ENCODE results near the gene SOCS3.
A peak's percentile ranks its signal among the peaks of the same experiment; 100 is the strongest.

The SOCS3 gene, protein sequence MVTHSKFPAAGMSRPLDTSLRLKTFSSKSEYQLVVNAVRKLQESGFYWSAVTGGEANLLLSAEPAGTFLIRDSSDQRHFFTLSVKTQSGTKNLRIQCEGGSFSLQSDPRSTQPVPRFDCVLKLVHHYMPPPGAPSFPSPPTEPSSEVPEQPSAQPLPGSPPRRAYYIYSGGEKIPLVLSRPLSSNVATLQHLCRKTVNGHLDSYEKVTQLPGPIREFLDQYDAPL

GRCh38 chr17:78359997-78360370 lies at the start of gene SOCS3:
Gene SOCS3, minus strand, starts transcription at chr17:78360077. Its CDS starts 982 bp downstream, at chr17:78359095.
- peak; percentile 96 for DNase-seq (ENCODE audit: low spot score)

- no peak for DNase-seq (ENCODE audit: low spot score)
These were observed 49.5 kb upstream of the SOCS3 start for GRCh38 chr17:78409191-78409928.

DNA sequence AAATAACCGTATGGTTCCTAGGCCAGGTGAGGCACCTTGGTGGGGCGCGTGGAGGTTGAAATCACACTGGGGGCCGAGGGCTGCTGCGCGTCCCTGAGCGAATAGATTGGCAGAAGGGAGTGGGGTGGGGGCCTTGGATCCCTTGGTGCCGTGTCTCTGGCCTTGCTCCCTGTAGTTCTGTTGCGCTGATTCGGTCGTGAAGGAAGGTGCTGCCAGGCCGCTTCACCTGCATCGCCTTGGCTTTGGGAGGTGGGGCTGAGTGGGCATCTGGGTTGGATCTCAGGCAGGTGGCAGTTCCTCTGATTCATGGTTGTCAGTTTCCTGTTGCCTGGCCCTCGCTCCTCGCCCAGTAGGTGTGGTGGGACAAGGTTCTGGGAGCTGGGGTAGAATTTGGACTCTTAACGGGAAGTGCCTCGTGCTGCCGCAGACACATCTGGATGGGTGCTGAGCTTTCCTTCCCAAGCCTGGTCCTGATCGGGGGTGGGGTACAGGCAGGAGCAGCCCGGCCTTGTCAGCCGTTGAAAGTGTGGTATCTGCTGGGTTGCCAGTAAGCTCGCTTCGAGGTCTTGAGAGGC lies 48.7 kb upstream of the SOCS3 start:
- no peak for DNase-seq (ENCODE audit: low spot score)

GRCh38 chr17:78407387-78408000 lies 47.6 kb upstream of the SOCS3 start:
- no peak for DNase-seq (ENCODE audit: low spot score)

- DNase-seq (ENCODE audit: low spot score), result no peak
These were observed 47.0 kb upstream of the SOCS3 start for GRCh38 chr17:78406920-78407319.

DNA sequence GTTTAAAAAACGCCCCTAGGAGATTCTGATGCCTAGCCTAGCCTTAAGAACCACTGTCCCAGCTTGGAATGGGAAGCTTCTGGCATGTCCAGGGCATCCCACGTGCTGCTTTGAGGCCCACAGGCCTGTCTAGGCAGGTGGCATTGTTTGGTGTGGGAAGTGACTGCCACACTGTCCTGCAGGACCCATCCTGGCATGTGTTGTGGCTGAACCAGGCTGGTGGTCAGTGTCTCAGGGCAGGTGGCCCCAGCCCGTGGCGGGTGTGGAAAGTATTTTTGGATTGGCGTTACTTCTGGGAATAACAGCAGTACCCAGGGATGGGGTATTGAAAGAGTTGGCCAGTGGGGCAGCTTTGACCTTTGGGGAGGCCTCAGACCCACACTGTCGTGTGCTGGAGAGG lies 46.5 kb upstream of the SOCS3 start:
- DNase-seq (ENCODE audit: low spot score), result no peak

- DNase-seq (ENCODE audit: low spot score), result no peak
These were observed 43.9 kb upstream of the SOCS3 start for GRCh38 chr17:78403822-78404221.

- DNase-seq (ENCODE audit: low spot score), result no peak
These were observed 42.0 kb upstream of the SOCS3 start for GRCh38 chr17:78401891-78402290.

DNA sequence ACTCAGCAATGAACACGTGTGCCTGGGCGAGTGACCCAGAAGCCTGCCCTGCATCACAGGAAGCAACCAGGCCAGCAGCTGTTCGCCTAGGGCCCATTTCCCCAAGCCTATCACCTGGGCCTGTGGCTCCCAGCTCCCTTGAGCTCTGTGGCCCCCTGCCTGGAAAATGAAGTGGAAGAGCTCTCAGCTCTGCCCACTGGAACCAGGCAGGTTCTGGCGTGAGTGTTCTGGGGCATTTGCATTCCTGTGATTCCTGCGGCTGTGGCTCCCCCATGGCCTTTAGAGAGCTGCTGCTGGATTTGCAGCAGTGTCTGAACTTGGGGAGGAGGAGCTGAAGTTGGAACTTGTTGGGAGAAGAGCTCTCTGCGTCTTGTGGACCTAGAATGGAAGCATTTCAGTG lies 41.4 kb upstream of the SOCS3 start:
- DNase-seq (ENCODE audit: low spot score), result peak; percentile 57

DNA sequence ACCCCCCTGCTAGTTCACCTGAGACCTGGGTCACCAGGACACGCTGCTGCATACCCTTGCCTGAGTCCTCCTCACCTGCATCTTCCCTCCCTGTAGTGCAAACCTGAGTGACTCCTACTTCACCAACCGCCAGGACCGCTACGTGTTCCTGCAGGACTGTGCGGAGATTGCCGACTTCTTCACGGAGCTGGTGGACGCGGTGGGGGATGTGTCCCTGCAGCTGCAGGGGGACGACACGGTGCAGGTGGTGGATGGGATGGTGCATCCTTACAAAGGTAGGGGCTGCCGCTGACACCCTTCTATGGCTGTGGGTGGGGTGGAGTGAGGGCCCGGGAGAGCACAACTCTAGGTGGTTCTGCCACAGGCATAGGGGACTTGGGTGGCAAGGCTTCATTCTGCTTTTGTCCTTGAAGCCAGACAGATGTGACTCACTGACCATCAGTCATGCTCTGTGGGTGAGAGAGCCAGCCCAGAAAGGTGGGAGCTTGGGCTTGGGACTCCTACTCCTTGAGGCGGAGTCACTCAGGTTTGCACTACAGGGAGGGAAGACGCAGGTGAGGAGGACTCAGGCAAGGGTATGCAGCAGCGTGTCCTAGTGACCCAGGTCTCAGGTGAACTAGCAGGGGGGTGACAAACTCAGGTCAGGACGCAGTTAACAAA lies 40.8 kb upstream of the SOCS3 start:
- no peak for DNase-seq (ENCODE audit: low spot score)

DNA sequence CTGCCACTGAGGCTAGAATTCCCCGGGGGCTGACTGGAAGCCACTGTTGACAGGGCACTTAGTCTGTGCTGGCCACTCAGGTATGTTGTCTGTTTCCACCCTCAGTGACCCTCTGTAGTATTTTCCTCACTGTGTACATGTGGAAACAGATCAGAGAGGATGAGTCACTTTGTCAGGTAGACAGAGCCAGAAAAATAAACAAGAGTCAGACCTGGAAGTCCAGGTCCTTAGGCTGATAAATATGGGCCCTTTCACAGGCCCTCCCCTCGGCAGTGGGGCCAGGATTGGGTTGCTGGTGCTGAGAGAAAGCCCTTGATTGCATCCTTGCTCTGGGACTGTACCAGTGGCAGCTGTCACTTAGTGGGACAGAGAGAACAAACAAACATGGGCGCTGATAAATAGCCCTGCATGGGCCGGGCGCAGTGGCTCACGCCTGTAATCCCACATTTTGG lies 39.8 kb upstream of the SOCS3 start:
- no peak for DNase-seq (ENCODE audit: low spot score)

- DNase-seq (ENCODE audit: low spot score), result no peak
These were observed 39.3 kb upstream of the SOCS3 start for GRCh38 chr17:78399028-78399692.

GRCh38 chr17:78398390-78398789 lies 38.5 kb upstream of the SOCS3 start:
- no peak for DNase-seq (ENCODE audit: low spot score)

DNA sequence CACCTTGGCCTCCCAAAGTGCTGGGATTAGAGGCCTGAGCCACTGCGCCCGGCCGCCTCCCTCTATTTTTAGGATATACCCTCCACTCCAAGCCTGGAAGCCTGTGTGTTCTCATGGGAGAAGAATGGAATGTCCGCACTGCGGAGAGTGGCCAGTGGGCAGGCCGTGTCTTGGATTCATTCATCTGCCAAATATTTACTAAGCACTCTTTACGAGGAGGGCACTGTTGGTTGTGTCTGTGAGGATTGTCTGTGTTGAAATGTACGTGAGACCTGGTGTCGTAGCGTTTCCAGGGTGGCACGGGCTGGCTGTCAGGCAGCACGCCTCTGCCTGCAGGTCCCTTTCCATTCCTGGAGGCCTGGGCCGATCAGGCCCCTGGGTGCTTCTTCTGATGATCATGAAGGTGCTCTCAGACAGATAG lies 37.8 kb upstream of the SOCS3 start:
- peak; percentile 67 for DNase-seq (ENCODE audit: low spot score)

DNA sequence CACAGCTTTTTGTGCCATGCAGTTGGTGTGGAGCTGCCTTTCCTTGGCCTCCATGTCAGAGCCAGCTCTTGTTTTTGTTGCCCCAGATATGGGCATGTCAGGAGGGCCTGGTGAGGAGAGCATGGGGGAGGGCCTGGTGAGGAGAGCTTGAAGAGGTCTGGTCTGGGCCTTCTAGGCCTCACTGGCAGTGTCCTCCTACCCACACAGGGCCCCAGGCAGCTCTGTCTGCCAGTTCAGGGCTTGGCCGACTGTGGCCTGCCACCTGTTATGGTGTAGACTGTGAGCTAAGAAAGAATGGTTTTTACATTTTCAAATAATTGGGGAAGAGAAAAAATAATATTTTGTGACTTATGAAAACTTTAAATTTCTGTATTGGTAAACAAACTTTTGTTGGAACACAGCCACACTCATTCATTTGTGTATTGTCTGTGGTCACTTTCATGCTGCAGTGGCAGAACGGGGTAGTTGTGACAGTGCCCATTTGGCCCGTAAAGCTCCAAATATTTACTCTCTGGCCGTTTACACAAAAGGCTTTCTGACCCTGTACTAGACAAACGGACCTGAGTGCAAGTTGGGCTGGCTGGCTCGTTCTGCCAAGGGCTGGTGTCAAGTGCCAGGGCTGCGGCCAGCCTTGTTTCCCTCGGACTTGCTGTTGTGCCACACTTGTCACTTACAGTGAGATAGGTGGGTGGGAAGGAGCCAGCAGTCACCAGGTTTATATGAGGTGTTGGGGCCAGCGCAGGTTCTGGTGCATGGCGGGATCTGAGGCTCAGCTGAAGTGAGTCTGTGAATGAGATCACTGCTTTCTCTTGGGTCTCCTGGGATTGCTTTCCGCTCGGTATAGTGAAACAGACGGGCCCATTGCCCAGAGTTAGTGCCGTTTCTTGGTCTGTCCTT lies 36.8 kb upstream of the SOCS3 start:
- no peak for DNase-seq (ENCODE audit: low spot score)

- no peak for DNase-seq (ENCODE audit: low spot score)
These were observed 35.3 kb upstream of the SOCS3 start for GRCh38 chr17:78395155-78395554.

DNA sequence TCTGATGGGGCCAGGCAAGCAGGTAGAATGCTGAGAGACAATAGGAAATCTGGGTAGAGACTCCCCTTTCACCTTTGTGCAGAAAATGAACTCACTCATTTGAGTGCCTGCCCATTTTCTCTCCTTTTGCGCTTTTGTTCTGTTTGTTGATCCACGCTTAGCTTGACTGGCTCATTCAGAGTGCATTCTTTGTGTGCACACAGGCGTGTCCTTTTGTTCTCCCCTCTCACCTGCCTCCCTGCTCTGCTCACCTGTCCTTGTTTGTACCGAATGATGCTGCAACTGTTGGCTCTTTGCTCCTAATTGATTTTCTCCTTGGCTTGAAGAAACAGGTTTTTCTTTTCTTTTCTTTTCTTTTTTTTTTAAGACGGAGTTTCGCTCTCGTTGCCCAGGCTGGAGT lies 34.3 kb upstream of the SOCS3 start:
- no peak for DNase-seq (ENCODE audit: low spot score)

DNA sequence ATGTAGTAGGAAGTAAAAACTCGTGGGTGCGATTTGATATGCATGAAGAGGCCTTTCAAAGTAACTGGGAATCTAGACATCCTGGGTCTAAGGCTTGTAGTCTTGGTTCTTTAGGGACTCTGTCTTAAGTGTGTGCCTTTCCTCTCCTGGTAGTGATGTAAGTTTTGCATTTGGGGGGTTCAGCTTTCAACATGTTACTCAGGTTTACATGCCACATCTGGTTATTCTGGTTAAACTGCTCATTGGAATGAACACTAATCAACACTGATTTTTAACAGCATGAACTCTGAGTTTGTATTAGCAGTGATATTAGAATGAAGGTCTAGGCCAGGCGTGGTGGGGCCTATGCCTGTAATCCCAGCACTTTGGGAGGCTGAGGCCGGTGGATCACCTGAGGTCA lies 33.7 kb upstream of the SOCS3 start:
- DNase-seq (ENCODE audit: low spot score), result no peak

DNA sequence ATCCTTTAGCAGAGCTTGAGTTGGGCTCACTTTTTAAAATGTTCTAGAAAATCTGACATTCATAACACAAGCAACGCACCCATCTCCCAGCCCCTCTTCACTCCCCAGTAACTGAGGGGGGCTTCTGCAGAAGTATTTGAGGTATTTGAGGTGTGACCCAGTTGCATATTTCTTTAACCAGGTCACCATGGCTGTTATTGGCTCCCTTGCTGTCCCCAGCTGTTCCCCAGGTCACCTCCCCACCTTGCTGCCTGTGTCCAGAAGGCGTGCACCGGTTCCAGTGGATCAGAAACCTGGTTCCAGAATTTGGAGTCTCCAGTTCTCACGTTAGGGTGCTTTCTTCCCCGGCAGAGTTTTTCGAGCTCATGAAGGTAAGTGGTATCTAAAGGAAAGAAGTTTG lies 32.4 kb upstream of the SOCS3 start:
- no peak for DNase-seq (ENCODE audit: low spot score)

- DNase-seq (ENCODE audit: low spot score), result peak; percentile 35
These were observed 32.0 kb upstream of the SOCS3 start for GRCh38 chr17:78391843-78392242.

- no peak for DNase-seq (ENCODE audit: low spot score)
These were observed 31.2 kb upstream of the SOCS3 start for GRCh38 chr17:78391051-78391431.
